Activated T-helper 9 cell treated with anti-CD3 and anti-CD28 coated beads, Interleukin-2, amount 50 U/mL, for 16 hours (primary cell): ENCODE results near the gene LCORL.
"Not testable (repeated sequence)": the region's sequence is repeated elsewhere in the genome, so short reads cannot be mapped to it uniquely, and the experiment has no call there.

Source experiments
- DNase-seq: peaks from one replicate; pipeline ENCODE4 v3.0.0-alpha.2; 2020; ENCODE audit warnings: low read depth

LCORL gene

GRCh38 chr4:18021720-18022571 lies at the start of gene LCORL:
TSS of gene LCORL (minus strand) at chr4:18021755. CDS start at chr4:18021751, 4 bp downstream.
- DNase-seq, result peak; percentile 76

GRCh38 chr4:18069810-18070209 lies 48.3 kb upstream of the LCORL start:
- DNase-seq, result no peak

GRCh38 chr4:18067031-18067430 lies 45.5 kb upstream of the LCORL start:
- no peak for DNase-seq

GRCh38 chr4:18063079-18063478 lies 41.5 kb upstream of the LCORL start:
- DNase-seq, result no peak

GRCh38 chr4:18057821-18058533 lies 36.4 kb upstream of the LCORL start:
- DNase-seq, result no peak

- no peak for DNase-seq
Observed at GRCh38 chr4:18056030-18056429, 34.5 kb upstream of the LCORL start.

- no peak for DNase-seq
Observed at GRCh38 chr4:18052158-18052557, 30.6 kb upstream of the LCORL start.

- DNase-seq, result no peak
Observed at GRCh38 chr4:18051281-18051680, 29.7 kb upstream of the LCORL start.

- no peak for DNase-seq
Observed at GRCh38 chr4:18050448-18050847, 28.9 kb upstream of the LCORL start.

- DNase-seq, result no peak
Observed at GRCh38 chr4:18049446-18049845, 27.9 kb upstream of the LCORL start.

- DNase-seq, result no peak
Observed at GRCh38 chr4:18042754-18043153, 21.2 kb upstream of the LCORL start.

GRCh38 chr4:18042012-18042411 lies 20.5 kb upstream of the LCORL start:
- no peak for DNase-seq

GRCh38 chr4:18041114-18041513 lies 19.6 kb upstream of the LCORL start:
- no peak for DNase-seq

GRCh38 chr4:18039113-18039512 lies 17.6 kb upstream of the LCORL start:
- no peak for DNase-seq

- DNase-seq, result not testable (repeated sequence)
Observed at GRCh38 chr4:18036369-18036768, 14.8 kb upstream of the LCORL start.

GRCh38 chr4:18034099-18034498 lies 12.5 kb upstream of the LCORL start:
- DNase-seq, result no peak

- DNase-seq, result no peak
Observed at GRCh38 chr4:18033111-18034085, 11.8 kb upstream of the LCORL start.

- DNase-seq, result no peak
Observed at GRCh38 chr4:18025288-18025687, 3.7 kb upstream of the LCORL start.

- no peak for DNase-seq
Observed at GRCh38 chr4:18022572-18023050, 1.1 kb upstream of the LCORL start.

- no peak for DNase-seq
Observed at GRCh38 chr4:18021470-18021719, 160 bp downstream of the LCORL start.

GRCh38 chr4:18020671-18021469 lies 685 bp downstream of the LCORL start:
- peak; percentile 14 for DNase-seq
